DMS 273 (cell line): ENCODE data around the gene GDPD1.
"Not testable (repeated sequence)": the region's sequence is repeated elsewhere in the genome, so short reads cannot be mapped to it uniquely, and the experiment has no call there.

ENCODE experiments used
- DNase-seq: peaks from one replicate; lab custom pipeline; 2025; ENCODE audit not compliant: unreplicated experiment; lab: John Stamatoyannopoulos, UW

The GDPD1 gene

GRCh38 chr17:59220328-59221158 lies at the start of gene GDPD1:
TSS of gene GDPD1 (plus strand) at chr17:59220511. CDS start at chr17:59220610, 99 bp downstream.
- peak; percentile 98 for DNase-seq

GRCh38 chr17:59172436-59173004 lies 47.8 kb upstream of the GDPD1 start:
- no peak for DNase-seq

- no peak for DNase-seq
These were observed 45.6 kb upstream of the GDPD1 start for GRCh38 chr17:59174671-59175070.

GRCh38 chr17:59175076-59175475 lies 45.2 kb upstream of the GDPD1 start:
- DNase-seq: no peak

- DNase-seq: no peak
These were observed 41.9 kb upstream of the GDPD1 start for GRCh38 chr17:59178266-59178985.

- DNase-seq: not testable (repeated sequence)
These were observed 40.7 kb upstream of the GDPD1 start for GRCh38 chr17:59179601-59180000.

GRCh38 chr17:59180626-59181025 lies 39.7 kb upstream of the GDPD1 start:
- no peak for DNase-seq

GRCh38 chr17:59181481-59181880 lies 38.8 kb upstream of the GDPD1 start:
- no peak for DNase-seq

GRCh38 chr17:59185997-59186396 lies 34.3 kb upstream of the GDPD1 start:
- no peak for DNase-seq

GRCh38 chr17:59186850-59187249 lies 33.5 kb upstream of the GDPD1 start:
- DNase-seq: no peak

GRCh38 chr17:59190806-59191205 lies 29.5 kb upstream of the GDPD1 start:
- DNase-seq: no peak

- no peak for DNase-seq
These were observed 26.9 kb upstream of the GDPD1 start for GRCh38 chr17:59193336-59193862.

- DNase-seq: no peak
These were observed 20.9 kb upstream of the GDPD1 start for GRCh38 chr17:59199398-59199797.

- no peak for DNase-seq
These were observed 18.0 kb upstream of the GDPD1 start for GRCh38 chr17:59202320-59202719.

GRCh38 chr17:59219370-59219769 lies 941 bp upstream of the GDPD1 start:
- DNase-seq: no peak

- DNase-seq: no peak
These were observed 351 bp upstream of the GDPD1 start for GRCh38 chr17:59219992-59220327.

GRCh38 chr17:59221159-59221847 lies 992 bp downstream of the GDPD1 start:
- DNase-seq: no peak

- no peak for DNase-seq
These were observed 3.5 kb downstream of the GDPD1 start for GRCh38 chr17:59223813-59224212.

GRCh38 chr17:59228588-59228987 lies 8.3 kb downstream of the GDPD1 start:
- DNase-seq: not testable (repeated sequence)

GRCh38 chr17:59230764-59231163 lies 10.5 kb downstream of the GDPD1 start:
- DNase-seq: no peak

GRCh38 chr17:59234631-59235030 lies 14.3 kb downstream of the GDPD1 start:
- no peak for DNase-seq
